Mucosa of rectum (tissue), 2 donors: ENCODE data around the gene TCEA2.

Source experiments
- H3K27ac ChIP-seq, 2 donors: one replicate each; pipeline ENCODE4 v1.7.0; 2013; ENCODE audit warnings: inconsistent platforms in 2 of 2, low read depth in 2 of 2, low read length in 2 of 2
- H3K27me3 ChIP-seq, 2 donors: one replicate each; pipeline ENCODE4 v1.7.0; 2013; ENCODE audit warnings: low read length in 2 of 2; ENCODE audit not compliant: control insufficient read depth in 2 of 2, insufficient read depth in 2 of 2
- H3K36me3 ChIP-seq, 2 donors: one replicate each; pipeline ENCODE4 v1.7.0; 2013; ENCODE audit warnings: low read length in 2 of 2; ENCODE audit not compliant: control insufficient read depth in 2 of 2, insufficient read depth in 2 of 2
- H3K4me1 ChIP-seq, 2 donors: one replicate each; pipeline ENCODE4 v1.7.0; 2013; ENCODE audit warnings: low read length in 2 of 2, mild to moderate bottlenecking in 1 of 2; ENCODE audit not compliant: control insufficient read depth in 2 of 2, insufficient read depth in 2 of 2
- H3K4me3 ChIP-seq, 2 donors: one replicate each; pipeline ENCODE4 v1.7.0; 2013; ENCODE audit warnings: low read length in 2 of 2
- H3K9ac ChIP-seq, 2 donors: one replicate each; pipeline ENCODE4 v1.7.0; 2013; ENCODE audit warnings: low read length in 2 of 2, low read depth in 1 of 2, mild to moderate bottlenecking in 1 of 2
- H3K9me3 ChIP-seq, 2 donors: one replicate each; pipeline ENCODE4 v1.7.0; 2013; ENCODE audit warnings: low read length in 2 of 2; ENCODE audit not compliant: control insufficient read depth in 2 of 2
- donor health status: healthy.
- donor health status: Normal muscosa, but diverticular disease.

The TCEA2 gene

DNA sequence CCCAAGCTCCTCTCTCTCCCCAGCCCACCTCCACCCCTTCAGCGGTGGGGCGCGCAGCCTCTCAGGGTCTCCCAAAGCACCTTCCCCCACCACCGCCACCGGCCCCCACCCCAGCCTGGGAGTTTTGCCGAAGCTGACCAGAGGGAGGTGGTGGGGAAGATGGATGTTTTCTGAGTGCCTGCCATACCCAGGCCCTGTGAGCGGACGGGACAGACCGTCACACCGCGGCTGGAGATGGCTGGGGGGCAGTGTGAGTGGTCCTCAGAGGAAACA lies 21.3 kb upstream of the TCEA2 start:
- H3K36me3 ChIP-seq = no peaks in the 10 kb centered on the region
- H3K27ac ChIP-seq = peak overlapping the region in 1 of 2 donors; percentile 9
- peak overlapping the region in 1 of 2 donors; percentile 44 for H3K4me3 ChIP-seq
- H3K4me1 ChIP-seq = peaks cover 7 to 12% of the 10 kb centered on the region in 2 donors
- peaks cover 38 to 55% of the 10 kb centered on the region in 2 donors for H3K27me3 ChIP-seq
- H3K9ac ChIP-seq = no peak overlapping the region
- H3K9me3 ChIP-seq = no peaks in the 10 kb centered on the region

DNA sequence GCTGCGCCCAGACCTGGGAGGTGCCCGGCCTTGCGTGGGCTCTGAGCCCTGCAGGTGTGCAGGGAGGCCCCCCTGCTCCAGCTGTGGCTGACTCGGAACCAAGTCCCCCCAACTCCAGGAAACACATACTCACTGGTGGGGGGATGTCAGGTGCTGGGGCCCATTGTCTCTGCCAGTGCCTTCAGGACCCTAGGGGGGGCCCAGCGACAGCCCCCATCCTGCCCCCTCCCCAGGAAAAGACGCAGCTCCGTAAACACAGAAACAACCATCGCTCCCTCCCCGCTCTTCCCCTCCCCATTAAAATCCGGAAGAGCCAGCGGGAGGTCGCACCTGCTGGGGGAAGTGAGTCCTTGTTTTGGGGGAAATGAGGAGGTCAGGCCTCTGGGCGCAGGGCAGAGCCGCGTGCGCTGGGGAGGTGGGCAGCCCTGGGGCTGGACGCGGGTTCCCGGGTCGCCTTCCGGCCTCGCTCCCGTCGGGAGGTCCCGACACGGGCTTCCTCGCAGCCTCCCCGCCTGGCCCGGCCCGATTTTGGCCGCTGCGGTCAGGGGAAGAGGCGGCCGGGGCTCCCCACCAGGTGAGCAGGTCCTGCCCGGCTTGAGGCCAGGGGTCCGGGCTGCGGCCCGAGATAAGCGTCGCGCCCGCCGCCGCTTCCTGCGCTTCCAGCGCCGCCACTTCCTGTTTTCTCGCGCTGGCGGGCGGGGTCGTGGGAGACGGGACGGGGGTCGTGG lies 20.8 kb upstream of the TCEA2 start:
- Histone ChIP-seq H3K27me3 (peaks cover 41 to 57% of the 10 kb centered on the region in 2 donors), H3K27ac (no peak overlapping the region), H3K4me1 (peaks cover 7 to 11% of the 10 kb centered on the region in 2 donors), H3K4me3 (peak overlapping the region; percentile 2 to 44), H3K9me3 (no peaks in the 10 kb centered on the region), H3K9ac (peak overlapping the region in 1 of 2 donors; percentile 60), H3K36me3 (no peaks in the 10 kb centered on the region)

DNA sequence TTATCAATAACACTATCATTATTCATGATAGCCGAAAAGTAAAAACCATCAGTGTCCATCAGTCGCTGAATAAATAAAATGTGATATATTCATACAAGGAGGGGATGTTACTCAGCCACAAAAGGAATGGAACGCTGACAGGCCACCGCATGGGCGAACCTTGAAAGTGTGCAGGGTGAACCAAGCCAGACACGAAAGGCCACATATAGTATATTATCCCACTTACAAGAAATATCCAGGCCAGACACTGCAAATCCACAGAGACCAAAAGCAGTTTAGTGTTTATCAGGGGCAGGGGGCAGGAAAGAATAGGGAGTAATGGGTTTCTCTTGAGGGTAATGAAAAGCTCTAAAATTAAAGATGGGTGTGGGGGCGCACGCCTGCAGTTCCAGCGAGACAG lies 19.2 kb upstream of the TCEA2 start:
- no peaks in the 10 kb centered on the region for H3K9me3 ChIP-seq
- no peak overlapping the region for H3K27ac ChIP-seq
- H3K4me1 ChIP-seq = peaks cover 6 to 7% of the 10 kb centered on the region in 2 donors
- H3K36me3 ChIP-seq = no peaks in the 10 kb centered on the region
- H3K9ac ChIP-seq = no peak overlapping the region
- no peak overlapping the region for H3K4me3 ChIP-seq
- H3K27me3 ChIP-seq = peaks cover 41 to 58% of the 10 kb centered on the region in 2 donors

- no peaks in the 10 kb centered on the region for H3K9me3 ChIP-seq
- no peak overlapping the region for H3K27ac ChIP-seq
- no peaks in the 10 kb centered on the region for H3K36me3 ChIP-seq
- H3K9ac ChIP-seq = no peak overlapping the region
- peaks cover 40 to 55% of the 10 kb centered on the region in 2 donors for H3K27me3 ChIP-seq
- peaks cover 0 to 5% of the 10 kb centered on the region in 2 donors for H3K4me1 ChIP-seq
- no peak overlapping the region for H3K4me3 ChIP-seq
Measured at GRCh38 chr20:64044484-64045247, 18.3 kb upstream of the TCEA2 start.

- Histone ChIP-seq H3K9me3 (no peaks in the 10 kb centered on the region), H3K27ac (no peak overlapping the region), H3K4me1 (peaks cover 0 to 5% of the 10 kb centered on the region in 2 donors), H3K27me3 (peaks cover 40 to 55% of the 10 kb centered on the region in 2 donors), H3K9ac (no peak overlapping the region), H3K4me3 (no peak overlapping the region), H3K36me3 (no peaks in the 10 kb centered on the region)
Measured at GRCh38 chr20:64045346-64046011, 17.5 kb upstream of the TCEA2 start.

GRCh38 chr20:64047046-64047389 lies 16.0 kb upstream of the TCEA2 start:
- H3K4me1 ChIP-seq = peaks cover 0 to 4% of the 10 kb centered on the region in 2 donors
- no peak overlapping the region for H3K9ac ChIP-seq
- H3K36me3 ChIP-seq = no peaks in the 10 kb centered on the region
- no peak overlapping the region for H3K27ac ChIP-seq
- H3K4me3 ChIP-seq = no peak overlapping the region
- H3K9me3 ChIP-seq = no peaks in the 10 kb centered on the region
- H3K27me3 ChIP-seq = peaks cover 40 to 57% of the 10 kb centered on the region in 2 donors

GRCh38 chr20:64047968-64048401 lies 15.0 kb upstream of the TCEA2 start:
- H3K4me1 ChIP-seq = peaks cover 0 to 2% of the 10 kb centered on the region in 2 donors
- H3K9me3 ChIP-seq = no peaks in the 10 kb centered on the region
- peaks cover 40 to 62% of the 10 kb centered on the region in 2 donors for H3K27me3 ChIP-seq
- H3K36me3 ChIP-seq = no peaks in the 10 kb centered on the region
- no peak overlapping the region for H3K9ac ChIP-seq
- H3K4me3 ChIP-seq = no peak overlapping the region
- no peak overlapping the region for H3K27ac ChIP-seq

GRCh38 chr20:64048402-64049044 lies 14.5 kb upstream of the TCEA2 start:
- Histone ChIP-seq H3K27ac (no peak overlapping the region), H3K4me1 (peaks cover 0 to 2% of the 10 kb centered on the region in 2 donors), H3K36me3 (no peaks in the 10 kb centered on the region), H3K4me3 (no peak overlapping the region), H3K9ac (no peak overlapping the region), H3K27me3 (peaks cover 38 to 67% of the 10 kb centered on the region in 2 donors), H3K9me3 (no peaks in the 10 kb centered on the region)

DNA sequence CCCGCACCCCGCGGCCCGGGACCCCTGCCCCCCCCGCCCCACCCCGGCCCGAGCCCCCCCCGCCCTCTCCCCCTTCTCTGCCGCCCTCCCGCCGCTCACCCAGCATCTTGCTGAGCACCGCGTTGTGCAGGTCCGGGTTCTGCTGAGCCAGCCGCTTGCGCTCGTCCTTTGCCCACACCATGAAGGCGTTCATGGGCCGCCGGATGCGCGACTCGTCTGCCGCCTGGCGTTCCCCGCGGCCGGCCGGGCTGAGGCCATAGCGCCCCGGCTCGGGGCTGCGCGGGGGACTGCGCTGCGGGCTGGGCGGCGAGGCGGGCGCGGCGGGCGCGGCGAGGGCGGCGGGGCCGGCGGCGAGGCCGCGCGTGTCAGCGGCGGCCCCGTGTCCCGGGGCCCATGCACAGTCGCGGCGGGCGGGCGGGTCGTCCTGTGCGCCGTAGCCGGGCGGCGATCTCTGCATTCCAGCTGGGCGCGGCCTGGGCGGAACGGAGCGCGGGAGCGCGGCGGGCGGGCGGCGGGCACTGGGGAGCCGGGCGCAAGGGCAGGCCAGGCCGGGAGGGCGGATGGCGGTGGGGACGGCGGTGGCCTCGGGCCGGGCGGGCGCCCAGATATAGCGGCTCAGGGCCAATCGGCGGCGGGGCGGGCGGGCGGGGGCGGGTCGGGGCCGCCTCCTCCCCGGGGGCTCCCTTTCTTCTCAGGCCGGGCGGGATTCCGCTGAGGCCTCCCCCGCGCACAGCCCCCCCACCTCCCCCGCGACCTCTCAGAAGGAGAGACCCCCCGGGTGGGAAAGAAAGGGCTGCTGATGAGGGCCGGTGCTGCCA lies 13.7 kb upstream of the TCEA2 start, which contains the start of gene SOX18:
TSS of gene SOX18 (minus strand) at position 580 of the 818 bp plus-strand sequence. CDS start at position 457, 123 bp downstream.
- Histone ChIP-seq H3K9me3 (no peaks in the 10 kb centered on the region), H3K27ac (peak within 1 kb of the TSS; percentile 48), H3K4me3 (no peak within 1 kb of the TSS), H3K36me3 (no peaks in the 10 kb centered on the region), H3K9ac (no peak within 1 kb of the TSS), H3K27me3 (peaks cover 37 to 69% of the 10 kb centered on the region in 2 donors), H3K4me1 (peaks cover 0 to 2% of the 10 kb centered on the region in 2 donors)
